Upper lobe of left lung (tissue), 4 donors: ENCODE measurements around the gene DCDC2C.

ENCODE experiments used
- EP300 ChIP-seq, 4 donors: sonication (generic); formaldehyde crosslinking; IDR thresholded peaks; one replicate each; pipeline ENCODE4 v1.5.1; 2017; ENCODE audit warnings: antibody characterized with exemption in 4 of 4, control low read depth in 2 of 4
- POLR2AphosphoS5 ChIP-seq, 2 donors: sonication (generic); formaldehyde crosslinking; IDR thresholded peaks; one replicate each; pipeline ENCODE4 v1.5.1; 2017; ENCODE audit warnings: antibody characterized with exemption in 2 of 2
- TF ChIP-seq, protein P1 (sequence below), 6 experiments: fragments of 450-650 bp in 4 of 6; fragments of 200-600 bp in 2 of 6; sonication (generic) in 2 of 6; IDR thresholded peaks; one replicate each; pipeline ENCODE4 v1.5.1; 2016 to 2019; ENCODE audit warnings: antibody characterized with exemption in 6 of 6

DNA sequence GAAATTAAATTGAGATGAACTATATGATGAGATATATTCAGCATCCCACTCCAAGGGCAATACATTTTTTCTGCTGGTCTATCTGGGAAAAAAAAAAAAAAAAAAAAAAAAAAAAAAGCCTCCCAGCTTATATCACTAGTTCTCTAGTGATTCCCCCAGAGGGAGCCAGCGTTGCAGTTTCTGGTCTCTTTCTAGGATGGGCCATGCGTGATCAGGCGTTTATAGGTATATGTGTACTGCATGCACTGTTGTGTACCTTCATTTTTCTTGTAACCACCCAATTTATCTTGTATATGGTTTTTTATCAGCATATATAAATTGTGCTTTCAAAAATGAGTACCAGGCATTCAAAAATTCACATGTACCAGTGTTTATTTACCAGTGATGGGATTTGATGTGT is 35.1 kb downstream of the DCDC2C start:
- TF ChIP-seq, protein P1, sequence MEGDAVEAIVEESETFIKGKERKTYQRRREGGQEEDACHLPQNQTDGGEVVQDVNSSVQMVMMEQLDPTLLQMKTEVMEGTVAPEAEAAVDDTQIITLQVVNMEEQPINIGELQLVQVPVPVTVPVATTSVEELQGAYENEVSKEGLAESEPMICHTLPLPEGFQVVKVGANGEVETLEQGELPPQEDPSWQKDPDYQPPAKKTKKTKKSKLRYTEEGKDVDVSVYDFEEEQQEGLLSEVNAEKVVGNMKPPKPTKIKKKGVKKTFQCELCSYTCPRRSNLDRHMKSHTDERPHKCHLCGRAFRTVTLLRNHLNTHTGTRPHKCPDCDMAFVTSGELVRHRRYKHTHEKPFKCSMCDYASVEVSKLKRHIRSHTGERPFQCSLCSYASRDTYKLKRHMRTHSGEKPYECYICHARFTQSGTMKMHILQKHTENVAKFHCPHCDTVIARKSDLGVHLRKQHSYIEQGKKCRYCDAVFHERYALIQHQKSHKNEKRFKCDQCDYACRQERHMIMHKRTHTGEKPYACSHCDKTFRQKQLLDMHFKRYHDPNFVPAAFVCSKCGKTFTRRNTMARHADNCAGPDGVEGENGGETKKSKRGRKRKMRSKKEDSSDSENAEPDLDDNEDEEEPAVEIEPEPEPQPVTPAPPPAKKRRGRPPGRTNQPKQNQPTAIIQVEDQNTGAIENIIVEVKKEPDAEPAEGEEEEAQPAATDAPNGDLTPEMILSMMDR (IDR thresholded peaks at IDR 0.05): no peak
- TF ChIP-seq POLR2AphosphoS5 (IDR thresholded peaks at IDR 0.05) (no peak), EP300 (IDR thresholded peaks at IDR 0.05) (no peak)
